AG09319 (cell line): ENCODE data around the gene CPNE2.

Experiments
- DNase-seq: peaks from one replicate; pipeline ENCODE4 v3.0.0-alpha.2; 2010; ENCODE audit warnings: low read depth; ENCODE audit errors: extremely low read depth
- CTCF ChIP-seq: IDR thresholded peaks from 2 replicates; pipeline ENCODE4 v1.5.1; 2011; ENCODE audit warnings: low read depth, mild to moderate bottlenecking, inconsistent platforms, low read length, moderate library complexity

CPNE2 gene

GRCh38 chr16:57110937-57111336 is 18.6 kb downstream of the CPNE2 start:
- TF ChIP-seq CTCF = no peak
- DNase-seq = no peak

GRCh38 chr16:57111420-57111819 is 19.0 kb downstream of the CPNE2 start:
- no peak for DNase-seq
- TF ChIP-seq CTCF = no peak

- no peak for DNase-seq
- TF ChIP-seq CTCF = no peak
Measured at GRCh38 chr16:57112403-57113041, 20.1 kb downstream of the CPNE2 start.

GRCh38 chr16:57113042-57113453 is 20.7 kb downstream of the CPNE2 start:
- TF ChIP-seq CTCF = no peak

GRCh38 chr16:57113664-57114063 is 21.3 kb downstream of the CPNE2 start:
- DNase-seq = no peak
- TF ChIP-seq CTCF = no peak

More at GRCh38 chr16:57113042-57113453, 20.7 kb downstream of the CPNE2 start:
- DNase-seq = no peak

GRCh38 chr16:57115168-57115513 is 22.8 kb downstream of the CPNE2 start:
- DNase-seq = no peak
- no peak for TF ChIP-seq CTCF

- TF ChIP-seq CTCF = no peak
- no peak for DNase-seq
Measured at GRCh38 chr16:57115514-57116182, 23.3 kb downstream of the CPNE2 start.
